Right lobe of liver (tissue), 4 donors: ENCODE measurements around the gene AGPAT2.

Experiments
- POLR2A ChIP-seq: fragments of 450-650 bp; IDR thresholded peaks from one replicate; pipeline ENCODE4 v1.6.1; 2017; ENCODE audit warnings: antibody characterized with exemption, mild to moderate bottlenecking
- TF ChIP-seq, protein P1 (sequence below), 4 donors: fragments of 200-600 bp in 3 of 4; fragments of 450-650 bp in 1 of 4; IDR thresholded peaks; one replicate each; pipeline versions ENCODE4 v1.5.1 to v1.8.0; 2016 to 2022; ENCODE audit warnings: antibody characterized with exemption in 4 of 4, mild to moderate bottlenecking in 2 of 4
- donor health status: DM: no; HTN: no; CAD: no.
- donor health status: DM: no; HTN: no; CAD: no.
- donor health status: DM: no; HTN: yes; CAD: no.

DNA sequence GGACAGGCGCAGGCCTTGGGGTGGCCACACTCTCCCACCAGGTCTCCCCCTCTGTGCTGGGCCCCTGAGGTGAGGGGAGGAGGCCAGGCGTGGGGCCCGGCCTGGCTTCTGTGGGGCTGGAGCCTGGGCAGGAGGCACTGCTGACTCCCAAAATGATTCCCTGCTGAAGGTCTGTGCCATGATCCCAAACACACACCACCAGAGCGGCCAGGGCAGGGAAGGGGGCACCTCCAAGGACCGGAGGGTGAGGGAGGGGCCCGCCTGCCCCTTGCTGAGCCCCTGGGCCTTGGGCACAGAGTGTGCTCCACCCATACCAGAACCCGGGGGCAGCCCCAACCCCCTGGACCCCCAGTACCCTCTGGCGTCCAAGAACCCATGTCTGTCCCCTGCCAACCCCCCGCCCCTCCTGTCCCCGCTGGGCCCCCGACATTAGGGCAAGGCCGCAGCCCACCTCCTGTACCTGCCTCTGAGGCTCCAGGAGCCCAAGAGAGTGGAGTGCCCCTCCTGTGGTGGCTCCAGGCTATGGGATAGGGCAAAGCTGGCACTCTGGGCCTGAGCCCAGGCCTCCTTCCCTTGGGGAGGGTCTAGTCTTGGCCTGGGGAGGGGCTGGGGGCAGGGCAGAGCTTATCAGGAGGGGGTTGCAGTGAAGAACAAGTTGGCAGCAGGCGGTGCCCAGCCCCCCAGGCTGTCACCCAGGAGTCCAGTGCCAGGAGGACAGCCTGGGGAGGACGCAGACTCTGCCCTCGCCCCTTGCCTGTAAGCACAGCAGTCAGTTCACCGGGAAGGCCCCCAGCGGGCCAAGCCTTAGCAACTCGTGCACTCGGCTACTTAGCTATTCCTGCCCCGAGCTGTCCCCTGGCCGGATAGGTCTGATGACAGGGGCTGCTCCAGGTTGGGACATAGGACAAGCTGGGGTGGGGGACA lies 27.1 kb downstream of the AGPAT2 start:
- TF ChIP-seq, protein P1, sequence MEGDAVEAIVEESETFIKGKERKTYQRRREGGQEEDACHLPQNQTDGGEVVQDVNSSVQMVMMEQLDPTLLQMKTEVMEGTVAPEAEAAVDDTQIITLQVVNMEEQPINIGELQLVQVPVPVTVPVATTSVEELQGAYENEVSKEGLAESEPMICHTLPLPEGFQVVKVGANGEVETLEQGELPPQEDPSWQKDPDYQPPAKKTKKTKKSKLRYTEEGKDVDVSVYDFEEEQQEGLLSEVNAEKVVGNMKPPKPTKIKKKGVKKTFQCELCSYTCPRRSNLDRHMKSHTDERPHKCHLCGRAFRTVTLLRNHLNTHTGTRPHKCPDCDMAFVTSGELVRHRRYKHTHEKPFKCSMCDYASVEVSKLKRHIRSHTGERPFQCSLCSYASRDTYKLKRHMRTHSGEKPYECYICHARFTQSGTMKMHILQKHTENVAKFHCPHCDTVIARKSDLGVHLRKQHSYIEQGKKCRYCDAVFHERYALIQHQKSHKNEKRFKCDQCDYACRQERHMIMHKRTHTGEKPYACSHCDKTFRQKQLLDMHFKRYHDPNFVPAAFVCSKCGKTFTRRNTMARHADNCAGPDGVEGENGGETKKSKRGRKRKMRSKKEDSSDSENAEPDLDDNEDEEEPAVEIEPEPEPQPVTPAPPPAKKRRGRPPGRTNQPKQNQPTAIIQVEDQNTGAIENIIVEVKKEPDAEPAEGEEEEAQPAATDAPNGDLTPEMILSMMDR (IDR thresholded peaks at IDR 0.05): no peak
- TF ChIP-seq POLR2A: no peak
